Hepatocyte (in vitro differentiated cells): ENCODE results near the gene RNLS. TPM values are rescaled to one million over a fixed set of nuclear protein-coding genes. Genes with fewer than 3 reads are reported as not detected.
A peak's percentile ranks its signal among the peaks of the same experiment; 100 is the strongest.

Source experiments
- DNase-seq: peaks from one replicate; pipeline ENCODE4 v3.0.0-alpha.2; 2016; ENCODE audit warnings: low spot score
- H2AFZ ChIP-seq: fragments of 200-600 bp; sonication (generic); 2 replicates; pipeline ENCODE4 v1.6.0; 2016; ENCODE audit warnings: antibody characterized with exemption, mild to moderate bottlenecking
- H3K27ac ChIP-seq: fragments of 200-600 bp; sonication (generic); 2 replicates; pipeline ENCODE4 v1.5.1; 2016; ENCODE audit warnings: mild to moderate bottlenecking
- H3K27me3 ChIP-seq: fragments of 200-600 bp; sonication (generic); 2 replicates; pipeline ENCODE4 v1.6.1; 2016
- H3K36me3 ChIP-seq: fragments of 200-600 bp; sonication (generic); replicated peaks from 2 replicates; pipeline ENCODE4 v1.5.1; 2016; ENCODE audit warnings: low read depth; ENCODE audit not compliant: insufficient read depth
- H3K4me1 ChIP-seq: fragments of 200-600 bp; sonication (generic); 2 replicates; pipeline ENCODE4 v1.5.1; 2016; ENCODE audit warnings: mild to moderate bottlenecking, moderate library complexity; ENCODE audit not compliant: insufficient read depth
- H3K4me2 ChIP-seq: fragments of 200-600 bp; sonication (generic); 2 replicates; pipeline ENCODE4 v1.6.0; 2016
- H3K4me3 ChIP-seq: fragments of 200-600 bp; sonication (generic); 2 replicates; pipeline ENCODE4 v1.5.1; 2016; ENCODE audit warnings: mild to moderate bottlenecking
- H3K79me2 ChIP-seq: fragments of 200-600 bp; sonication (generic); 2 replicates; pipeline ENCODE4 v1.6.0; 2017; ENCODE audit warnings: mild to moderate bottlenecking
- H3K9me2 ChIP-seq: fragments of 200-600 bp; sonication (generic); replicated peaks from 2 replicates; pipeline ENCODE4 v1.6.0; 2017; ENCODE audit warnings: mild to moderate bottlenecking; ENCODE audit not compliant: insufficient read depth
- H3K9me3 ChIP-seq: fragments of 200-600 bp; sonication (generic); 2 replicates; pipeline ENCODE4 v1.5.1; 2016; ENCODE audit warnings: low read depth, mild to moderate bottlenecking
- H4K20me1 ChIP-seq: fragments of 200-600 bp; sonication (generic); 2 replicates; pipeline ENCODE4 v1.6.0; 2016; ENCODE audit warnings: mild to moderate bottlenecking; ENCODE audit not compliant: insufficient read depth, poor library complexity, severe bottlenecking
- CTCF ChIP-seq: fragments of 200-600 bp; sonication (generic); IDR thresholded peaks from 2 replicates; pipeline ENCODE4 v1.5.1; 2016; ENCODE audit warnings: antibody characterized with exemption, mild to moderate bottlenecking; ENCODE audit not compliant: poor library complexity
- EZH2 ChIP-seq: fragments of 200-600 bp; sonication (generic); IDR thresholded peaks from 2 replicates; pipeline ENCODE4 v1.6.1; 2016; ENCODE audit warnings: antibody characterized with exemption, mild to moderate bottlenecking, borderline replicate concordance
- EZH2phosphoT487 ChIP-seq: fragments of 200-600 bp; sonication (generic); IDR thresholded peaks from one replicate; pipeline ENCODE4 v1.6.1; 2018; ENCODE audit warnings: antibody characterized with exemption, mild to moderate bottlenecking, low read depth, moderate library complexity; ENCODE audit not compliant: unreplicated experiment, severe bottlenecking
- WGBS: methylation state at CpG from one replicate; pipeline ENCODE4 v1.1.6; 2016; ENCODE audit warnings: low lambda C conversion rate; ENCODE audit errors: missing lambda C conversion rate; 5-methylcytosine and 5-hydroxymethylcytosine counted together
- polyA plus RNA-seq: library from polyadenylated mRNA; unstranded; fragments of >200 nt; fragmentation: Nextera tagmentation; extraction: Ambion mirVana; gene quantifications from 2 replicates; pipeline ENCODE4 v1.2.1, GENCODE V29; 2016
- total RNA-seq: library from RNA; depleted of rRNA; stranded (reverse); fragments of >200 nt; gene quantifications from 2 replicates; pipeline ENCODE4 v1.2.3, GENCODE V29; 2014

RNLS gene
- total and polyA plus RNA-seq, 2 experiments from 2014 or later: 12.8 to 14.9 TPM

DNA sequence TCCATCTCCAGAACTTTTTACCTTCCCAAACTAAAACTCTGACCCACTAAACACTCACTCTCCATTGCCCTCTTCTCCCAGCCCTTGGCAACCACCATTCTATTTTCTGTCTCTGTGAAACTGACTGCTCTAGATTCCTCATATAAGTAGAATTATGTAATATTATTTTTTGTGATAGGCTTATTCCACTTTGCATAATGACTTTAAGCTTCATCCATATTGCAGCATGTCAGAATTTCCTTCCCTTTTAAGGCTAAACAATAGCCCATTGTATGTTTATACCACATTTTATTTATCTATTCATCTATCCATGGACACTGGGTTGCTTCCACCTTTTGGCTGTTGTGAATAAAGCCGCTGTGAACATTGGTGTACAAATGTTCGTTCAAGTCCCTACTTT lies 308.8 kb downstream of the RNLS start:
- H4K20me1 ChIP-seq: no peaks in the 10 kb centered on the region
- H3K9me2 ChIP-seq: no peaks in the 10 kb centered on the region
- no peaks in the 10 kb centered on the region for H3K36me3 ChIP-seq
- TF ChIP-seq EZH2phosphoT487: no peak
- no peak for TF ChIP-seq CTCF
- TF ChIP-seq EZH2: no peak
- H3K27me3 ChIP-seq: no peaks in the 10 kb centered on the region
- no peak overlapping the region for H3K4me3 ChIP-seq
- 98% methylated on average over 2 of the region's 2 CpGs for WGBS
- no peaks in the 10 kb centered on the region for H3K9me3 ChIP-seq
- no peak overlapping the region for H2AFZ ChIP-seq
- no peak overlapping the region for H3K27ac ChIP-seq
- DNase-seq: no peak
- H3K4me1 ChIP-seq: peaks cover 13% of the 10 kb centered on the region
- H3K79me2 ChIP-seq: no peaks in the 10 kb centered on the region
- no peak overlapping the region for H3K4me2 ChIP-seq

DNA sequence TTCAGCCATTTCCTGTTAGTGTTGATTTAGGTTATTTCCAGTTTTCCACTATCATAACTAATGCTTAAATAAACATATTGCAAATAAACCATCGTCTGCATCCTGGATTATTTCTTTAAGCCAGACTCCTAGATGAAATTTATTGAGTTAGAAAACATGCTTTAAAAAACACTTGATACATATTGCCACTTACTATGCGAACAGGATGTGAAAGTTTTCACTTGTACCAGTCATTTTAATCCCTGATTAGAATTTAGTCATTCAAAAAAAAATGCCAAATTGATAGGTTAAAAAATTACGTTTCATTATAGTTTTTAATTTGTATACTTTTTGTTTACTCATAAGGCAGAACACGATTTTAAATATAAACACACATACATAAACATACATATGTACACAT lies 309.6 kb downstream of the RNLS start:
- no peak overlapping the region for H2AFZ ChIP-seq
- H3K27me3 ChIP-seq: no peaks in the 10 kb centered on the region
- no peak overlapping the region for H3K27ac ChIP-seq
- no peaks in the 10 kb centered on the region for H3K79me2 ChIP-seq
- H3K9me2 ChIP-seq: no peaks in the 10 kb centered on the region
- H3K4me3 ChIP-seq: no peak overlapping the region
- DNase-seq: no peak
- H3K9me3 ChIP-seq: no peaks in the 10 kb centered on the region
- no peak overlapping the region for H3K4me2 ChIP-seq
- no peaks in the 10 kb centered on the region for H3K36me3 ChIP-seq
- TF ChIP-seq CTCF (no peak), EZH2 (no peak), EZH2phosphoT487 (no peak)
- WGBS: 76% methylated on average over 4 of the region's 4 CpGs
- H3K4me1 ChIP-seq: peaks cover 13% of the 10 kb centered on the region
- H4K20me1 ChIP-seq: no peaks in the 10 kb centered on the region

DNA sequence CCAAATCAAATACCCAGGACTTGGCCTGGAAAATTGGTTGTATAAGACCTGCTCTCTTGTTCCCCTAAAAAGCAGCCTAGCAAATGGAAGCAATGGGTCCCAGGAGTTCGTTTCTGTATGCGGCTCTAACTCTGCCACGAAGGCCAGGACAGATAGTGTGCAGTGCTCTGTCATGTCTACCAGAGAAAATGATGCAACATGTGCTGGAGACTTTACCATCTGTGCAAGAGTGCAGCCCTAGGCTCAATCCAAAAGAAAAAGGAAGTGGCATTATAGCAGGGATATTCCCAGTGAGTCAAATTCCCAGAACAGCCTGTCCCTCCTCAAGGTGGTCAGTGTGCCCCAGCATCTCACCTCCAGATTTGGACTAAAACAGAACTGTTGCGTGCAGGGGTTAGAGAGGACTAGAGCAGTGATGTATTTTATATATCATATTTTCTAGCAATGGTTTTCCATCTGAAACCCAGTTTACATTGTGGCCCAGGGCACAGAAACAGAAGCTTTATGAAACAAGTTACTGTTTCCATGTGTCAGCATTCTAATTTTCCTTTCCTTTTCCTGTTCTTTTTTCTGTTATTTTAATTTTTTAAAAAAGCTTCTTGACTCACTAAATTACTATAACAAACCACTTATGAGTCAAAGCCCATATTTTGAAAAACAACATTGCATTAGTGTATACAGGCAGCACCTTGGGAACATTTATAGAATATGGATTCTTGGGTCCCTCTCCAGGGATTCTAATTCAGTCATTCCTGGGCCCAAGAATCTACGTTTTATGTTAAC lies 311.2 kb downstream of the RNLS start:
- H3K9me3 ChIP-seq: no peaks in the 10 kb centered on the region
- no peak for DNase-seq
- peak overlapping the region; percentile 13 for H3K4me2 ChIP-seq
- H3K79me2 ChIP-seq: no peaks in the 10 kb centered on the region
- H3K36me3 ChIP-seq: no peaks in the 10 kb centered on the region
- 71% methylated on average over 5 of the region's 5 CpGs for WGBS
- no peak overlapping the region for H2AFZ ChIP-seq
- no peaks in the 10 kb centered on the region for H3K27me3 ChIP-seq
- peak overlapping the region; percentile 47 for H3K27ac ChIP-seq
- no peaks in the 10 kb centered on the region for H3K9me2 ChIP-seq
- H3K4me1 ChIP-seq: peaks cover 13% of the 10 kb centered on the region
- no peaks in the 10 kb centered on the region for H4K20me1 ChIP-seq
- no peak overlapping the region for H3K4me3 ChIP-seq
- TF ChIP-seq EZH2 (no peak), CTCF (no peak), EZH2phosphoT487 (no peak)
